Mucosa of rectum (tissue), 2 donors: ENCODE data around the gene KDM5B.
"Not testable (repeated sequence)": the region's sequence is repeated elsewhere in the genome, so short reads cannot be mapped to it uniquely, and the experiment has no call there.

ENCODE experiments used
- H3K27ac ChIP-seq, 2 donors: one replicate each; pipeline ENCODE4 v1.7.0; 2013; ENCODE audit warnings: inconsistent platforms in 2 of 2, low read depth in 2 of 2, low read length in 2 of 2
- H3K27me3 ChIP-seq, 2 donors: one replicate each; pipeline ENCODE4 v1.7.0; 2013; ENCODE audit warnings: low read length in 2 of 2; ENCODE audit not compliant: control insufficient read depth in 2 of 2, insufficient read depth in 2 of 2
- H3K36me3 ChIP-seq, 2 donors: one replicate each; pipeline ENCODE4 v1.7.0; 2013; ENCODE audit warnings: low read length in 2 of 2; ENCODE audit not compliant: control insufficient read depth in 2 of 2, insufficient read depth in 2 of 2
- H3K4me1 ChIP-seq, 2 donors: one replicate each; pipeline ENCODE4 v1.7.0; 2013; ENCODE audit warnings: low read length in 2 of 2, mild to moderate bottlenecking in 1 of 2; ENCODE audit not compliant: control insufficient read depth in 2 of 2, insufficient read depth in 2 of 2
- H3K4me3 ChIP-seq, 2 donors: one replicate each; pipeline ENCODE4 v1.7.0; 2013; ENCODE audit warnings: low read length in 2 of 2
- H3K9ac ChIP-seq, 2 donors: one replicate each; pipeline ENCODE4 v1.7.0; 2013; ENCODE audit warnings: low read length in 2 of 2, low read depth in 1 of 2, mild to moderate bottlenecking in 1 of 2
- H3K9me3 ChIP-seq, 2 donors: one replicate each; pipeline ENCODE4 v1.7.0; 2013; ENCODE audit warnings: low read length in 2 of 2; ENCODE audit not compliant: control insufficient read depth in 2 of 2
- donor health status: healthy.
- donor health status: Normal muscosa, but diverticular disease.

The KDM5B gene

DNA sequence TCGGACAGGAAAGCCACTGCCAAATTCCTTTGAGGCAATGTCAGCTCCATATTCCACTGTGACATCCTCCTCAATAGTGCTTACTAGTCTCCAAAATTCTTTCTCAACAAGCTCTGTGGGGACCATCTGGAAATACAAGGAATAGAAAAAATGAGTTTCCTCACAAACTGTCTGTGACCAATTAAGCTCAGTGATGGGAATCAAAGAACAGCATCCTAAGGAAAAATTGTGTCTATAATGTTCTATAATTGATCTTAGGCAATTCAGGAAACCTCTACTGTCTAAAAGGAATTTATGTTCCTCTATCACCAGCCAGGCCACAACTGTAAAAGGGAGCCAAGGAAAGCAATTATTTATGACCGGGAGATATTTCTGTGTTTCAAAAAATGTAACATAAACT lies 51.8 kb downstream of the KDM5B start:
- no peak overlapping the region for H3K27ac ChIP-seq
- no peaks in the 10 kb centered on the region for H3K27me3 ChIP-seq
- no peak overlapping the region for H3K4me3 ChIP-seq
- no peak overlapping the region for H3K9ac ChIP-seq
- H3K4me1 ChIP-seq = no peaks in the 10 kb centered on the region
- H3K36me3 ChIP-seq = peaks cover 64 to 84% of the 10 kb centered on the region in 2 donors
- H3K9me3 ChIP-seq = no peaks in the 10 kb centered on the region

DNA sequence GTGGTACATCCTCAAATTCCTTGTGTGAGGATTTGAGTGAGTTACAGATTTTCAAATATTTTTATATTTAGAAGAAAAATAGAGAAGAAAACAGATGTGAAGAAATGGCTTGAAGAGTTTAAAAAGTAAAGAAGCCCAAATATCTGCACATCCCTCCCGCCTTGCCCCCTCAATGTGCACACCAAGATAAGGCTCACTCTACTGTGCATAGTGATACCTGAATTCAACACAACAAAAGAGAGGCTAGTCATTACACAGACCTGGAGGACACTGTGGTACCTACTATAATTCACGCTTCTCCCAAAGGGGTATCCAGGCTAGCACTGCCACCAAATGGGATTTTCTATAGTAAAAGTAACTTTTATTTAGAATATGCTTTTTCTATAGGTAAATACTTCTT lies 53.9 kb downstream of the KDM5B start:
- Histone ChIP-seq H3K9me3 (no peaks in the 10 kb centered on the region), H3K9ac (no peak overlapping the region), H3K27ac (no peak overlapping the region), H3K27me3 (no peaks in the 10 kb centered on the region), H3K4me3 (no peak overlapping the region), H3K4me1 (no peaks in the 10 kb centered on the region), H3K36me3 (peaks cover 75 to 79% of the 10 kb centered on the region in 2 donors)

GRCh38 chr1:202752774-202753173 lies 55.4 kb downstream of the KDM5B start:
- H3K27ac ChIP-seq = no peak overlapping the region
- no peaks in the 10 kb centered on the region for H3K9me3 ChIP-seq
- H3K4me1 ChIP-seq = no peaks in the 10 kb centered on the region
- H3K9ac ChIP-seq = no peak overlapping the region
- no peak overlapping the region for H3K4me3 ChIP-seq
- no peaks in the 10 kb centered on the region for H3K27me3 ChIP-seq
- peaks cover 75 to 81% of the 10 kb centered on the region in 2 donors for H3K36me3 ChIP-seq

DNA sequence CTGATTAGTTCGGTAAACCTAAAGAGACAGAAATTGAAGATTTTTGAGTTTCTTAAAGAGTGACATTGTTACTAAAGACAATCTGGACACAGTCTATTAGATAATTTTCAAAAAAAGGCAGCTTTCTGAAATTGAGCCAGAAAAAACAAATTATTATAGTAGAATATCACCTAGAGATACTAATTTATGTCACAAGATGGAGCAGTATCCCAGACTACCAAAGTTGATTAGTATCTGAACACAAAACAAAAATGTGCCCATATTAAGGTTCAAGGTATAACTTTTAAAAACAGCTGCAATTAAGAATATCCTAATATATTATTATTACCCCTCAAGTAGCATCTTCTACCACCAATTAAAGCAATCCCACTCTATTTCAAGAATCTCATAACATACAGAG lies 57.5 kb downstream of the KDM5B start:
- Histone ChIP-seq H3K9ac (no peak overlapping the region), H3K4me3 (no peak overlapping the region), H3K27me3 (no peaks in the 10 kb centered on the region), H3K9me3 (no peaks in the 10 kb centered on the region), H3K4me1 (no peaks in the 10 kb centered on the region), H3K27ac (no peak overlapping the region), H3K36me3 (peaks cover 66 to 72% of the 10 kb centered on the region in 2 donors)

GRCh38 chr1:202750024-202750423 lies 58.2 kb downstream of the KDM5B start:
- H3K9me3 ChIP-seq = no peaks in the 10 kb centered on the region
- no peaks in the 10 kb centered on the region for H3K27me3 ChIP-seq
- H3K4me3 ChIP-seq = no peak overlapping the region
- no peak overlapping the region for H3K27ac ChIP-seq
- H3K36me3 ChIP-seq = peaks cover 66 to 72% of the 10 kb centered on the region in 2 donors
- H3K9ac ChIP-seq = no peak overlapping the region
- no peaks in the 10 kb centered on the region for H3K4me1 ChIP-seq

GRCh38 chr1:202745323-202745888 lies 62.8 kb downstream of the KDM5B start:
- peaks cover 68 to 75% of the 10 kb centered on the region in 2 donors for H3K36me3 ChIP-seq
- no peaks in the 10 kb centered on the region for H3K27me3 ChIP-seq
- no peaks in the 10 kb centered on the region for H3K4me1 ChIP-seq
- no peak overlapping the region for H3K27ac ChIP-seq
- no peak overlapping the region for H3K9ac ChIP-seq
- no peak overlapping the region for H3K4me3 ChIP-seq
- H3K9me3 ChIP-seq = no peaks in the 10 kb centered on the region

DNA sequence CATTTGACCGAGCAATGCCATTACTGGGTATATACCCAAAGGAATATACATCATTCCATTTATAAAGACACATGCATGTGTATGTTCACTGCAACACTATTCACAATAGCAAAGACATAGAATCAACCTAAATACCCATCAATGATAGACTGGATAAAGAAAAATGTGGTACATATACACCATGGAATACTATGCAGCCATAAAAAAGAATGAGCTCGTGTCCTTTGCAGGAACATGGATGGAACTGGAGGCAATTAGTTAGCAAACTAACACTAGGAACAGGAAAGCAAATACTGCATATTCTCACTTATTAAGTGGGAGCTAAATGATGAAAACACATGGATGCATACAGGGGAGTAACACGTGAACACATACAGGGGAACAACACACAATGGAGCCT lies 63.5 kb downstream of the KDM5B start:
- H3K27ac ChIP-seq, H3K27me3 ChIP-seq, H3K9me3 ChIP-seq, H3K4me1 ChIP-seq, H3K9ac ChIP-seq, H3K4me3 ChIP-seq: not testable (repeated sequence)
- H3K36me3 ChIP-seq = peaks cover 61 to 71% of the 10 kb centered on the region in 2 donors

DNA sequence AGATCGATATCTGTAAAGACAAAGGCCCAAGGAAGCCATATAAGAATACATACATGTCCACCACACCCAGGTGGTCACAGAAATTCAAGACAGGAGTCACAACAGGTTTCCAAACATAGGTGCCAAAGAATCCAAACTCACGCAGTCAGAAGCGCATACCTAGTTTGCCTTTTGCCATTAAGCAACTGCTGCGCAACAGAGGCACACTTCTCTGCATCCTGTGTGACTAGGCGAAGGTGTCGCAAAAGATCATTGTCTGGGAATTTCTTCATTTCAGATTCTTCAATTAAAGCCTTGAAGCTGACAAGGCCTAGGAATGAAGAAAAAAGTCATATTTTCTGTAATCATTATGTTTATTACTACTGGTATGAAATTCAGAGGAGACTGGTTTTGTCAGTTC lies 65.7 kb downstream of the KDM5B start:
- Histone ChIP-seq H3K27ac (no peak overlapping the region), H3K4me1 (no peaks in the 10 kb centered on the region), H3K9me3 (no peaks in the 10 kb centered on the region), H3K27me3 (no peaks in the 10 kb centered on the region), H3K4me3 (no peak overlapping the region), H3K36me3 (peaks cover 51 to 61% of the 10 kb centered on the region in 2 donors), H3K9ac (no peak overlapping the region)

DNA sequence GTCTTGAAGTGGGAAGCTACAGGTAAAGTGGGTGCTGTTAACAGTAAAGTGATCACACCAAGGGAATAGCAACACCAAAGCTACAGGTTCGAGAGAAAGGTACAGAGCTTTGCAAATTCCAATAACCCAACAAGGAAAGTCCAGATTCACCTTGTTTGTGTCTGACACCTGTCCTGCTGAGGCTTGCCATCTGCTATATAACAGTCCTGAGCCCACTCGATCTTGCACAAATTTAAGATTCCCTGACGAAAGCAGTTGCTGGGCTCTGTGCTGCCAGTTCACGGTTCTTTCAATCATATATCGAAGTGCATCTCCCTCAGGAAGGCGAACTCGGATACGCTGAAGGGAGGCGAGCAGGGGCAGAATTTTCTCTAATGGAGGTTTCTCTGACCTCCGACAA lies 75.0 kb downstream of the KDM5B start:
- Histone ChIP-seq H3K4me3 (no peak overlapping the region), H3K9me3 (no peaks in the 10 kb centered on the region), H3K4me1 (no peaks in the 10 kb centered on the region), H3K36me3 (peaks cover 82 to 85% of the 10 kb centered on the region in 2 donors), H3K9ac (no peak overlapping the region), H3K27me3 (no peaks in the 10 kb centered on the region), H3K27ac (no peak overlapping the region)

GRCh38 chr1:202728951-202729350 lies 79.3 kb downstream of the KDM5B start:
- Histone ChIP-seq H3K9ac (no peak overlapping the region), H3K36me3 (peaks cover 68 to 80% of the 10 kb centered on the region in 2 donors), H3K9me3 (no peaks in the 10 kb centered on the region), H3K27ac (no peak overlapping the region), H3K27me3 (no peaks in the 10 kb centered on the region), H3K4me3 (no peak overlapping the region), H3K4me1 (no peaks in the 10 kb centered on the region)

DNA sequence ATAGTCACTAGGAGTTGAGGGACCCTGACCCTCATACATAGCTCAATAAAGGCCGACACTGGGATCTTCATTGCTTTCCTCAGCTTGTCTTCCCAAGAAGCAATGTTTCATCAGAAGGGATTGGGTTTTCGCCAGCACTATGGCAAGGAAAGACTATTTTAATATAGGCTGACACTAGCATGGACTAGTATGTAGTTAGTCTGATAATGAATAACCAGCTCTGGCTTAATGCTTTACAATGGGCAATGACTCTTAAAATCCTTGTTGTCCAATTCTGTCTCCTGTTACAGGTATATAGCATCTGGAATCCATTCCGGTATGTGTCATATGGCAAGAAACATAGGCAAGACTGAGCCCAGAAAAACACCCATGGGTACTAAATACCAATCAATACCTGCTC lies 82.7 kb downstream of the KDM5B start:
- Histone ChIP-seq H3K27ac (no peak overlapping the region), H3K9me3 (no peaks in the 10 kb centered on the region), H3K27me3 (no peaks in the 10 kb centered on the region), H3K9ac (no peak overlapping the region), H3K4me1 (no peaks in the 10 kb centered on the region), H3K4me3 (no peak overlapping the region), H3K36me3 (peaks cover 37 to 50% of the 10 kb centered on the region in 2 donors)
